Ascending aorta (tissue), 2 donors: ENCODE measurements around the gene HIGD1A. TPM values are rescaled to one million over a fixed set of nuclear protein-coding genes. Genes with fewer than 3 reads are reported as not detected.

Source experiments
- DNase-seq, 2 donors: peaks; one replicate each; pipeline ENCODE4 v3.0.0-alpha.2; 2019; ENCODE audit warnings: low spot score in 2 of 2
- H3K27ac ChIP-seq, 2 donors: fragments of 200-600 bp; sonication (generic); one replicate each; pipeline ENCODE4 v1.5.1; 2016 to 2017; ENCODE audit warnings: mild to moderate bottlenecking in 1 of 2
- H3K27me3 ChIP-seq: fragments of 200-600 bp; sonication (generic); one replicate; pipeline ENCODE4 v1.5.1; 2017
- H3K36me3 ChIP-seq, 2 donors: fragments of 200-600 bp; sonication (generic); one replicate each; pipeline ENCODE4 v1.5.1; 2016
- H3K4me1 ChIP-seq, 2 donors: fragments of 200-600 bp; sonication (generic); one replicate each; pipeline ENCODE4 v1.5.1; 2016 to 2017; ENCODE audit warnings: mild to moderate bottlenecking in 1 of 2
- H3K4me3 ChIP-seq, 2 donors: fragments of 200-600 bp; sonication (generic); one replicate each; pipeline ENCODE4 v1.5.1; 2016 to 2017; ENCODE audit warnings: mild to moderate bottlenecking in 1 of 2
- H3K9me3 ChIP-seq, 2 donors: fragments of 200-600 bp; sonication (generic); one replicate each; pipeline ENCODE4 v1.5.1; 2016
- intact Hi-C: fragments of 100-400 bp; cut with DNase I; formaldehyde crosslinking; loops from one replicate; pipeline ENCODE4 v1.15.1; 2023
- total RNA-seq: library from RNA; depleted of rRNA; stranded (reverse); fragments of >200 nt; gene quantifications from one replicate; pipeline ENCODE4 v1.1.0, GENCODE V29; 2016
- TF ChIP-seq, protein P1 (sequence below), 3 experiments: fragments of 200-600 bp in 2 of 3; fragments of 450-650 bp in 1 of 3; sonication (generic) in 2 of 3; IDR thresholded peaks; one replicate each; pipeline ENCODE4 v1.5.1; 2016 to 2019; ENCODE audit warnings: antibody characterized with exemption in 3 of 3, mild to moderate bottlenecking in 1 of 3, moderate library complexity in 1 of 3

Gene HIGD1A
- total RNA-seq, 1 donor from 2014 or later = 109 TPM

- no peak for DNase-seq
- intact Hi-C loops = no loop called here
- Histone ChIP-seq H3K36me3 (no peaks in the 10 kb centered on the region), H3K9me3 (no peaks in the 10 kb centered on the region), H3K27me3 (no peaks in the 10 kb centered on the region), H3K4me3 (no peak overlapping the region), H3K4me1 (peaks cover 10 to 42% of the 10 kb centered on the region in 2 donors), H3K27ac (peak overlapping the region; percentile 36 to 90)
- TF ChIP-seq, protein P1, sequence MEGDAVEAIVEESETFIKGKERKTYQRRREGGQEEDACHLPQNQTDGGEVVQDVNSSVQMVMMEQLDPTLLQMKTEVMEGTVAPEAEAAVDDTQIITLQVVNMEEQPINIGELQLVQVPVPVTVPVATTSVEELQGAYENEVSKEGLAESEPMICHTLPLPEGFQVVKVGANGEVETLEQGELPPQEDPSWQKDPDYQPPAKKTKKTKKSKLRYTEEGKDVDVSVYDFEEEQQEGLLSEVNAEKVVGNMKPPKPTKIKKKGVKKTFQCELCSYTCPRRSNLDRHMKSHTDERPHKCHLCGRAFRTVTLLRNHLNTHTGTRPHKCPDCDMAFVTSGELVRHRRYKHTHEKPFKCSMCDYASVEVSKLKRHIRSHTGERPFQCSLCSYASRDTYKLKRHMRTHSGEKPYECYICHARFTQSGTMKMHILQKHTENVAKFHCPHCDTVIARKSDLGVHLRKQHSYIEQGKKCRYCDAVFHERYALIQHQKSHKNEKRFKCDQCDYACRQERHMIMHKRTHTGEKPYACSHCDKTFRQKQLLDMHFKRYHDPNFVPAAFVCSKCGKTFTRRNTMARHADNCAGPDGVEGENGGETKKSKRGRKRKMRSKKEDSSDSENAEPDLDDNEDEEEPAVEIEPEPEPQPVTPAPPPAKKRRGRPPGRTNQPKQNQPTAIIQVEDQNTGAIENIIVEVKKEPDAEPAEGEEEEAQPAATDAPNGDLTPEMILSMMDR (IDR thresholded peaks at IDR 0.05) = no peak
These were observed 60.9 kb downstream of the HIGD1A start for GRCh38 chr3:42743204-42743995.

- Histone ChIP-seq H3K9me3 (no peaks in the 10 kb centered on the region), H3K36me3 (no peaks in the 10 kb centered on the region), H3K4me1 (peaks cover 10 to 39% of the 10 kb centered on the region in 2 donors), H3K27me3 (no peaks in the 10 kb centered on the region), H3K27ac (peak overlapping the region in 1 of 2 donors; percentile 2), H3K4me3 (no peak overlapping the region)
- intact Hi-C loops = no loop called here
- TF ChIP-seq, protein P1 (IDR thresholded peaks at IDR 0.05) = no peak
- DNase-seq = no peak
These were observed 61.6 kb downstream of the HIGD1A start for GRCh38 chr3:42742688-42743087.

- no peak overlapping the region for H3K4me3 ChIP-seq
- H3K27ac ChIP-seq = peak overlapping the region; percentile 2 to 12
- TF ChIP-seq, protein P1 (IDR thresholded peaks at IDR 0.05) = no peak
- H3K9me3 ChIP-seq = no peaks in the 10 kb centered on the region
- intact Hi-C loops = no loop called here
- no peaks in the 10 kb centered on the region for H3K36me3 ChIP-seq
- no peaks in the 10 kb centered on the region for H3K27me3 ChIP-seq
- no peak for DNase-seq
- peaks cover 10 to 34% of the 10 kb centered on the region in 2 donors for H3K4me1 ChIP-seq
These were observed 62.0 kb downstream of the HIGD1A start for GRCh38 chr3:42742259-42742658.

DNA sequence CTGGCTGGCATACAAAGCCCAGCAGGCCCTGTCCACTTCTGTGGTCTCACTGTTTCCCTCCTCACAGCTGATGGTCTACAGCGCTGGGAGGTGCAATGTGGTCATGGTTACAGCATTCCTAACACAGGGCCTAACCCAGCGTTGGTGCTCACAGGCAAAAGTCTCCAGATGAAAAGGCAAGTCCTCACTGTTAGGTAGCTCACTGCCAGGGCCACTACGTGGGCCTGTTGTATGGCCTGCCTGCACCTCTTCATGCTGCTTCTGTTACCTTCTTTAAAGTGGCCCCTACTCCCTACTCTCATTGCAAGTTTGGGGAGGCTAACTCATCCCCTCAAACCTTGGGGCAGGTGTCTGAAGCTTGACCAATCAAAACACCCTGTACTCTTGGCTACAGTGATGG, 62.5 kb downstream of the HIGD1A start:
- TF ChIP-seq, protein P1 (IDR thresholded peaks at IDR 0.05) = no peak
- intact Hi-C loops = no loop called here
- DNase-seq = no peak
- H3K27me3 ChIP-seq = no peaks in the 10 kb centered on the region
- H3K36me3 ChIP-seq = no peaks in the 10 kb centered on the region
- H3K4me1 ChIP-seq = peaks cover 6 to 30% of the 10 kb centered on the region in 2 donors
- no peak overlapping the region for H3K4me3 ChIP-seq
- H3K27ac ChIP-seq = peak overlapping the region; percentile 2 to 12
- no peaks in the 10 kb centered on the region for H3K9me3 ChIP-seq

DNA sequence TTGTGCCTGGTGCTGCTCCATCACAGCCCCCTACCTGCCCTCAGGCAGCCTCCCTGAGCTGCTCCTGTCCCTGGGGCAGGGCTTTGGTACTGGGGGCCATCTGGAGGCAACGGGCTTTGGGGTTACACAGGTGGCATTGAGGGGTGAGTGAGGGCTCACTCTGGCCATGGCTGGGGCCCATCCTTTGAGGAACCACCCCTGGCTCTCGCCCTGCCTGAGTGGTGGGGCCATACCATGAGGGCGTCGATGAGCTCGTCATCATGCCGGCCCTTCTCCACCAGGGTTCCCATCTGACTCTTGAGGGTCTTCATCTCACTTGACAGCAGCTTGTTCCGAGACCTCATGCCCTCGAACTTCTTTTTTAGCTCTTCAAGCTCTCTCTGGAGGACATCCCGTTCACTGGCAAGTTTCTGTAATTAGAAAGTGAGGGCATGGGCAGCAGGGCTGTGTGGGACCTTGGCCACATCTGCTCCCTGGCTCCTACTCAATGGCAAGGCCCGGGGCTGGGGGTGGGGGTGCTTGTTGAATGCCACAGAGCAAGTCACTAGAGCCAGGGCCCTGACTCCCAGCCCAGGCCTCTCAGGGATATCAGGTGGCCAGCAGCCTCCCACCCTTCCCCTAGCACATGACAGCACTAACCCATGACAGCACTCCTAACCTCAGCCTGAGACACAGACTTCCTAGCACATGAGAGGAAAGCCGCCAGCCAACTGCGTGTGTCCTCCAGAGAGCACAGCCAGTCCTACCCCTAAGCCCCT, 64.7 kb downstream of the HIGD1A start:
- peak; percentile 76 to 88 for DNase-seq
- intact Hi-C loops = no loop called here
- H3K4me3 ChIP-seq = no peak overlapping the region
- no peaks in the 10 kb centered on the region for H3K9me3 ChIP-seq
- TF ChIP-seq, protein P1 (IDR thresholded peaks at IDR 0.05) = no peak
- H3K27me3 ChIP-seq = no peaks in the 10 kb centered on the region
- no peaks in the 10 kb centered on the region for H3K36me3 ChIP-seq
- H3K4me1 ChIP-seq = peaks cover 0 to 14% of the 10 kb centered on the region in 2 donors
- peak overlapping the region; percentile 72 to 73 for H3K27ac ChIP-seq
